Activated T-cell treated with anti-CD3 and anti-CD28 coated beads for 4 hours (primary cell): ENCODE data around the gene CXXC1.
"Not testable (repeated sequence)": the region's sequence is repeated elsewhere in the genome, so short reads cannot be mapped to it uniquely, and the experiment has no call there.

Experiments used
- DNase-seq: peaks from one replicate; pipeline ENCODE4 v3.0.0-alpha.2; 2020

The CXXC1 gene

GRCh38 chr18:50297621-50298442, 10.3 kb upstream of the CXXC1 start:
- peak; percentile 31 for DNase-seq

GRCh38 chr18:50293039-50293438, 5.5 kb upstream of the CXXC1 start:
- DNase-seq = no peak

GRCh38 chr18:50289108-50289443, 1.6 kb upstream of the CXXC1 start:
- DNase-seq = no peak

- not testable (repeated sequence) for DNase-seq
Observed at GRCh38 chr18:50288348-50289107, 1.0 kb upstream of the CXXC1 start.

- DNase-seq = no peak
Observed at GRCh38 chr18:50287028-50287440, 458 bp downstream of the CXXC1 start.

- no peak for DNase-seq
Observed at GRCh38 chr18:50286391-50287027, 983 bp downstream of the CXXC1 start.

- no peak for DNase-seq
Observed at GRCh38 chr18:50285631-50286321, 1.7 kb downstream of the CXXC1 start.

GRCh38 chr18:50285071-50285470, 2.4 kb downstream of the CXXC1 start:
- DNase-seq = no peak

- no peak for DNase-seq
Observed at GRCh38 chr18:50284255-50284885, 3.1 kb downstream of the CXXC1 start.

GRCh38 chr18:50283469-50284209, 3.9 kb downstream of the CXXC1 start:
- no peak for DNase-seq

GRCh38 chr18:50282521-50283335, 4.8 kb downstream of the CXXC1 start:
- no peak for DNase-seq

GRCh38 chr18:50281972-50282520, 5.4 kb downstream of the CXXC1 start:
- no peak for DNase-seq

- DNase-seq = peak; percentile 90
Observed at GRCh38 chr18:50281295-50281971, 6.1 kb downstream of the CXXC1 start, which contains the start of gene MBD1. Gene MBD1 (minus strand): TSS chr18:50281523. CDS start chr18:50279992, 1,531 bp downstream.

- DNase-seq = no peak
Observed at GRCh38 chr18:50280707-50281294, 6.7 kb downstream of the CXXC1 start.

GRCh38 chr18:50279752-50280151, 7.7 kb downstream of the CXXC1 start:
- DNase-seq = no peak

GRCh38 chr18:50277942-50278341, 9.6 kb downstream of the CXXC1 start:
- DNase-seq = no peak

- DNase-seq = no peak
Observed at GRCh38 chr18:50276452-50276851, 11.0 kb downstream of the CXXC1 start.

GRCh38 chr18:50275503-50276036, 11.9 kb downstream of the CXXC1 start:
- DNase-seq = no peak

- DNase-seq = no peak
Observed at GRCh38 chr18:50274941-50275340, 12.6 kb downstream of the CXXC1 start.
